ENCODE results near the gene CEACAM6. TPM values are rescaled to one million over a fixed set of nuclear protein-coding genes. Genes with fewer than 3 reads are reported as not detected.

Gene CEACAM6
- total RNA-seq, 1 donor from 2014 or later, result 29.8 TPM

GRCh38 chr19:41709951-41710645 lies 45.2 kb upstream of the CEACAM6 start:
- H3K27me3 Mint-ChIP-seq, result no peaks in the 10 kb centered on the region
- DNase-seq (ENCODE audit: extremely low spot score, unreplicated experiment), result peak; percentile 22
- no peak for TF ChIP-seq CTCF (conservative IDR thresholded peaks at IDR 0.05)
- H3K4me1 Mint-ChIP-seq (ENCODE audit: unreplicated experiment), result no peaks in the 10 kb centered on the region
- H3K27ac Mint-ChIP-seq, result no peak overlapping the region
- H3K36me3 Mint-ChIP-seq, result no peaks in the 10 kb centered on the region
- H3K9me3 Mint-ChIP-seq, result no peaks in the 10 kb centered on the region
- no peak overlapping the region for H3K4me3 Mint-ChIP-seq

- Mint-ChIP-seq H3K27me3 (no peaks in the 10 kb centered on the region), H3K9me3 (peaks cover under 1% of the 10 kb centered on the region), H3K36me3 (no peaks in the 10 kb centered on the region), H3K4me1 (ENCODE audit: unreplicated experiment) (no peaks in the 10 kb centered on the region), H3K27ac (no peak overlapping the region), H3K4me3 (no peak overlapping the region)
- peak; percentile 49 for DNase-seq (ENCODE audit: extremely low spot score, unreplicated experiment)
- no peak for TF ChIP-seq CTCF (conservative IDR thresholded peaks at IDR 0.05)
These were observed 43.7 kb upstream of the CEACAM6 start for GRCh38 chr19:41711376-41712261.

- Mint-ChIP-seq H3K27me3 (no peaks in the 10 kb centered on the region), H3K9me3 (peaks cover 5% of the 10 kb centered on the region), H3K36me3 (no peaks in the 10 kb centered on the region)
These were observed 40.7 kb upstream of the CEACAM6 start for GRCh38 chr19:41714598-41714997.

GRCh38 chr19:41718761-41719160 lies 36.6 kb upstream of the CEACAM6 start:
- Mint-ChIP-seq H3K4me1 (ENCODE audit: unreplicated experiment) (no peaks in the 10 kb centered on the region), H3K36me3 (no peaks in the 10 kb centered on the region), H3K27ac (no peak overlapping the region), H3K4me3 (no peak overlapping the region), H3K27me3 (no peaks in the 10 kb centered on the region), H3K9me3 (peaks cover 5% of the 10 kb centered on the region)
- no peak for DNase-seq (ENCODE audit: extremely low spot score, unreplicated experiment)
- no peak for TF ChIP-seq CTCF (conservative IDR thresholded peaks at IDR 0.05)

More at GRCh38 chr19:41714598-41714997, 40.7 kb upstream of the CEACAM6 start:
- no peak overlapping the region for H3K4me3 Mint-ChIP-seq
- no peak overlapping the region for H3K27ac Mint-ChIP-seq
- no peaks in the 10 kb centered on the region for H3K4me1 Mint-ChIP-seq (ENCODE audit: unreplicated experiment)
- TF ChIP-seq CTCF (conservative IDR thresholded peaks at IDR 0.05), result no peak
- DNase-seq (ENCODE audit: extremely low spot score, unreplicated experiment), result peak; percentile 37

GRCh38 chr19:41720103-41720502 lies 35.2 kb upstream of the CEACAM6 start:
- Mint-ChIP-seq H3K4me3 (no peak overlapping the region), H3K27me3 (no peaks in the 10 kb centered on the region), H3K9me3 (peaks cover 5% of the 10 kb centered on the region)

More at GRCh38 chr19:41720103-41720502, 35.2 kb upstream of the CEACAM6 start:
- no peaks in the 10 kb centered on the region for H3K36me3 Mint-ChIP-seq
- H3K4me1 Mint-ChIP-seq (ENCODE audit: unreplicated experiment), result no peaks in the 10 kb centered on the region
- TF ChIP-seq CTCF (conservative IDR thresholded peaks at IDR 0.05), result no peak
- H3K27ac Mint-ChIP-seq, result no peak overlapping the region
- DNase-seq (ENCODE audit: extremely low spot score, unreplicated experiment), result no peak

Measured in type B pancreatic cell (in vitro differentiated cells).